DND-41 (cell line): Measurements from ENCODE around the gene ARSG.

Experiments
- CTCF ChIP-seq: IDR thresholded peaks from 2 replicates; pipeline ENCODE4 v1.5.1; 2012; ENCODE audit warnings: borderline replicate concordance, low read length, moderate library complexity, mild to moderate bottlenecking; ENCODE audit not compliant: poor library complexity, severe bottlenecking; ENCODE audit errors: extremely low read depth
- EZH2 ChIP-seq: IDR thresholded peaks from 3 replicates; pipeline ENCODE4 v1.6.1; 2012; ENCODE audit warnings: borderline replicate concordance, low read depth, mild to moderate bottlenecking, moderate library complexity, low read length, inconsistent platforms; ENCODE audit not compliant: severe bottlenecking

DNA sequence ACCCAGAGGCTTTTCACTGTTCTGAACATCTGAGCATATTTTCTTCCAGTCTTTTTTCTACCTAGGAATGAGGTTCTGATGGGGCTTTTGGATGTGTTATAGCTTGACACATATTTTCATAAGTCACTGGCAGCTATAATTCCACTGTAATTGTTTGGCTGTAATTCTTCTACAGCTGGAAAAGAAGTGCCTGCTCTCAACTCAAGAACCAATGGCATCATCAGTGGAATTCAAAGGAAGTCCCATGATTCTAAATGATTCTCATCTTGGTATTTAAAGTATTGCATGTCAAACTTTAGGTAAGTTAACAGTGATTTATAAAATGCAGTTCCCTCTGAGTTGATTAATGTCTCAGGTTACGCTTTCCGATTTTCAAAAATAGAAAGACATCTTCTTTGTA is 149.2 kb downstream of the ARSG start:
- TF ChIP-seq CTCF (no peak), EZH2 (no peak)
